GM10248 (cell line): ENCODE results near the gene GFRA3.

ENCODE experiments used
- CTCF ChIA-PET: fragments of 300-600 bp; sonication (Branson Sonifier 250); formaldehyde crosslinking; extraction: SDS; loops from one replicate; lab custom pipeline; 2021; ENCODE audit warnings: antibody characterized with exemption; lab: Yijun Ruan, JAX
- POLR2A ChIA-PET: fragments of 350-650 bp; sonication (Branson Sonifier 250); formaldehyde crosslinking; extraction: SDS; loops from one replicate; lab custom pipeline; 2020; ENCODE audit warnings: antibody characterized with exemption; lab: Yijun Ruan, JAX
- DNase-seq: peaks from one replicate; pipeline ENCODE4 v3.0.0; 2012; ENCODE audit errors: extremely low spot score
- TF ChIP-seq, protein P1 (sequence below): IDR thresholded peaks from 2 replicates; pipeline ENCODE4 v1.5.1; 2012; ENCODE audit warnings: mild to moderate bottlenecking, low read depth; ENCODE audit errors: extremely low read depth, missing control alignments, control extremely low read depth

Gene GFRA3

DNA sequence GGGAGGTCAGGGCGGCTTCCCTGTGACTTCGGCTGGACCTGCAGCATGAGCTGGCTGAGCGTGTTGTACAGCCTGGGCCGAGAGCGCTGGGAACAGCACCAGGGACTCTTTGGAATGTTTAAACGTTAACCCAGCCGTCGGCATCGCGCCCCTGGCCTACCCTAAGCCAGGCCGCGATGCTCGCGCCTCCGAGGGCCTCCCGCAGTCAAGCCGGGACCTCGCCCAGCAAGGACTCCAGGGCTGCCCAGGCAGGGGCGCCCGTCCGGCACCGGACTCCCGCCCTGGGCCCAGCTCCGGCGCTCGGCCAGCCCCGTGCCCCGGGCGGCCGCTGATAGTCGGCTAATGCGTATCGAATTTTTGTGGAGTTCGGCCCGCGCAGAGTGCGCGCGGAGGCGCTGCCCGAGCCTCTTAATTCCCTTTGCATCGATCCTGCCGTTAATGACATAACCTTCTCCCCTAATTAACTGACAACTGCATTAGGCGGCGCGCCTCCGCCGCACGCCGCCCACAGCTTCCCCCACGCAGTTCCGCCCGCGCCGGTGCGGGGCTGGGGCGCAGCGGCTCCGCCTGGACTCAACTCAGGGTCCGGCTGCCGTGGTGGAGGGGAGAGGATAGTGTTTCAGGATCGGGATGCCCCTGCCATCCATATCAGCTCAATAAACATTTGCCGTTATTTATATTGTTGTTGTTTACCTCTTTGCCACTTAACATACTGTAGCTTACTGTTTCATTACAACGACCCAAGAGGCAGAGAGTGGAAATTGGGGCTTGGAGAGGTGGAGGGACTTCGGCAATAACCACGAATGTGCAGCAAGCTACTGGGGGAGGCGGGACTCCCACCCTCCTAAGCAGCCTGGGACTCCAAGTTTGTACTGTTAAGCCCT, 32.5 kb downstream of the GFRA3 start:
- CTCF ChIA-PET, result interaction anchor here (0.9 to 8.2 kb wide), 5 partner anchors 10 to 582 kb away, joined by 3 to 61 read pairs (median 9); partner anchors contain the start of gene KDM3B
- POLR2A ChIA-PET, result no interaction called here
- DNase-seq, result peak; percentile 37
- TF ChIP-seq, protein P1, sequence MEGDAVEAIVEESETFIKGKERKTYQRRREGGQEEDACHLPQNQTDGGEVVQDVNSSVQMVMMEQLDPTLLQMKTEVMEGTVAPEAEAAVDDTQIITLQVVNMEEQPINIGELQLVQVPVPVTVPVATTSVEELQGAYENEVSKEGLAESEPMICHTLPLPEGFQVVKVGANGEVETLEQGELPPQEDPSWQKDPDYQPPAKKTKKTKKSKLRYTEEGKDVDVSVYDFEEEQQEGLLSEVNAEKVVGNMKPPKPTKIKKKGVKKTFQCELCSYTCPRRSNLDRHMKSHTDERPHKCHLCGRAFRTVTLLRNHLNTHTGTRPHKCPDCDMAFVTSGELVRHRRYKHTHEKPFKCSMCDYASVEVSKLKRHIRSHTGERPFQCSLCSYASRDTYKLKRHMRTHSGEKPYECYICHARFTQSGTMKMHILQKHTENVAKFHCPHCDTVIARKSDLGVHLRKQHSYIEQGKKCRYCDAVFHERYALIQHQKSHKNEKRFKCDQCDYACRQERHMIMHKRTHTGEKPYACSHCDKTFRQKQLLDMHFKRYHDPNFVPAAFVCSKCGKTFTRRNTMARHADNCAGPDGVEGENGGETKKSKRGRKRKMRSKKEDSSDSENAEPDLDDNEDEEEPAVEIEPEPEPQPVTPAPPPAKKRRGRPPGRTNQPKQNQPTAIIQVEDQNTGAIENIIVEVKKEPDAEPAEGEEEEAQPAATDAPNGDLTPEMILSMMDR, result no peak

- TF ChIP-seq, protein P1, result no peak
- CTCF ChIA-PET, result interaction anchor here (1.2 to 8.2 kb wide), 6 partner anchors 9 to 111 kb away, joined by 3 to 61 read pairs (median 4); no protein-coding TSS in a partner anchor
- POLR2A ChIA-PET, result no interaction called here
- DNase-seq, result no peak
Measured at GRCh38 chr5:138240650-138241385, 33.6 kb downstream of the GFRA3 start.

GRCh38 chr5:138238034-138238433, 36.4 kb downstream of the GFRA3 start:
- POLR2A ChIA-PET, result no interaction called here
- DNase-seq, result no peak
- TF ChIP-seq, protein P1, result no peak
- CTCF ChIA-PET, result interaction anchor here (1.1 to 8.2 kb wide), 2 partner anchors 17 to 23 kb away, joined by 3 to 61 read pairs; no protein-coding TSS in a partner anchor

DNA sequence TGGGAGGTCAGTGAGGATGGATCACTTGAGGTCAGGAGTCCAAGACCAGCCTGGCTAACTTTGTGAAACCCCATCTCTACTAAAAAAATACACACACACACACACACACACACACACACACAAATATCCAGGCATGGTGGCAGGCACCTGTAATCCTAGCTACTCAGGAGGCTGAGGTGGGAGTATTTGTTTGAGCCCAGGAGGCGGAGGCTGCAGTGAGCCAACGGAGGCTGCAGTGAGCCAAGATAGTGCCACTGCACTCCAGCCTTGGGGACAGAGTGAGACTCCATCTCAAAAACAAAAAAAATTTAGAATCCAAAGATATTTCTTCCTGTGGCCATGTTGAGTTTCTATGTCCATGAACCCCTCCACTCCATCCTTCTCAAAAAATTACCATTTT, 39.8 kb downstream of the GFRA3 start:
- ChIA-PET POLR2A (no interaction called here), CTCF (interaction anchor here (1.2 to 1.3 kb wide), 3 partner anchors 11 to 118 kb away, joined by 3 to 8 read pairs (median 6); partner anchors contain the start of gene KDM3B)
- TF ChIP-seq, protein P1, result no peak
- no peak for DNase-seq

DNA sequence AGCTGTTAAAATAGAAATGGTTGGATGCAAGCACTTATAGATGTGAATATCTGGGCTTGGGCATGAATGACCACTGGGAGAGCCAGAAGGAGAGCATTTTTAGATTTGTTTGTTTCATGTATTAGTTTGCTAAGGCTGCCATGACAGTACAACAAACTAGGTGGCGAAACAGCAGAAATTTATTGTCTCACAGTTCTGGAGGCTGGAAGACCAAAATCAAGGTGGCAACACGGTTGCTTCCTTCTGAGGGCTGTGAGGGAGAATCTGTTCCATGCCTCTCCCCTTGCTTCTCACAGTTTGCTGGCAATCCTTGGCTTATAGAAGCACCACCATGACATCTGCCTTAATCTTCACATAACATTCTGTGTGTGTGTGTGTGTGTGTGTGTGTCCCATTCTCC, 41.1 kb downstream of the GFRA3 start:
- POLR2A ChIA-PET, result interaction anchor here (0.5 to 0.7 kb wide), 2 partner anchors 90 to 116 kb away, joined by 3 to 10 read pairs; no protein-coding TSS in a partner anchor
- DNase-seq, result no peak
- TF ChIP-seq, protein P1, result no peak
- CTCF ChIA-PET, result interaction anchor here (2.7 kb wide), 1 partner anchor 10 kb away, joined by 14 read pairs; no protein-coding TSS in a partner anchor
